Nephron progenitor cell (in vitro differentiated cells): Measurements from ENCODE around the gene LDAH.

Source experiments
- DNase-seq: peaks from one replicate; pipeline ENCODE4 v3.0.0; 2021
- H3K27ac Mint-ChIP-seq: 2 replicates; pipeline ENCODE4 v1.8.0; 2021; ENCODE audit warnings: mild to moderate bottlenecking, moderate library complexity, mixed read lengths
- H3K27me3 Mint-ChIP-seq: 2 replicates; pipeline ENCODE4 v1.8.0; 2021; ENCODE audit warnings: mild to moderate bottlenecking, low read depth, mixed read lengths; ENCODE audit not compliant: poor library complexity
- H3K36me3 Mint-ChIP-seq: 2 replicates; pipeline ENCODE4 v1.8.0; 2021; ENCODE audit warnings: low read depth, mixed read lengths
- H3K4me1 Mint-ChIP-seq: 2 replicates; pipeline ENCODE4 v1.8.0; 2021; ENCODE audit warnings: mixed read lengths
- H3K4me3 Mint-ChIP-seq: 2 replicates; pipeline ENCODE4 v1.8.0; 2021; ENCODE audit warnings: mild to moderate bottlenecking, moderate library complexity, mixed read lengths
- H3K9me3 Mint-ChIP-seq: 2 replicates; pipeline ENCODE4 v1.8.0; 2021; ENCODE audit warnings: mild to moderate bottlenecking, moderate library complexity, mixed read lengths
- TF ChIP-seq, protein P1 (sequence below): fragments of 200-600 bp; sonication (generic); IDR thresholded peaks from 2 replicates; pipeline ENCODE4 v1.5.0; 2021; ENCODE audit warnings: antibody characterized with exemption

LDAH gene

DNA sequence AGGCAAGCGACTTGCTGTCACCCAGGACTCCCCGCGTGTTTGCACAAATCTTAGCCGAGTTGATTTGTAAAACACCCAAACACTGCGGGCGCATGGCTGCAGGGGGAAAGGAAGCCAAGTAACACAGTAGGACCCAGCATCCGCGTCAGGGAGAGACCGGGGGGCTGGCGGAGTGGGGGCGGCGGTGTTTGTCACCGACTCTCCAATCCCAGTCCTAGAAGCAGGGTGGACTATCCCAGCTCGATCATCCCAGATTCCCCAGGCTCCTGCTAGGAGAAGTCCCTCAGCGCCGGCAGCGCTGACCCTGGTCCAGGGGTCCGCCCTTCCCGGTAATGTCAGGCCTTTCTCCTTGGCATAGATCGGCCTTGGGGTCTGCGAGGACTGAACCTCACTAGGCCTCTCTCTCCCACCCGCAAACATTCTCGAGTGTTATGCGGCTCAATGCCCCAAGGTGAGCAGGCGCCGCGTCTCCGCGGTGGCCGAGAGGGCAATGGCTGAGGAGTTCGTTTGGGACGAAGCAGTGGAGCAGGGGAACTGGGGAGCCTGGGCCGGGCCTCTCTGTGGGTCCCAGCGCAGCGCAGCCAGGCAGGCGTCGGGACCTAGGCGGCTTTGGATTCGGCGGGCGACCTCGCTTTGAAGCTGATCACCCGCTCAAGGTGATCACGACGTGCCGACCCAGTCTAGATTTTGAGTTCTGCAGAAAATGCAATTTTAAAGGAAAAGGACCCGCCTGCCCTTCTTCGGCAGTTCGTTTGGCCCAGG, 157.5 kb downstream of the LDAH start:
- Mint-ChIP-seq H3K4me3 (peak overlapping the region; percentile 68), H3K36me3 (no peaks in the 10 kb centered on the region), H3K9me3 (no peaks in the 10 kb centered on the region), H3K27me3 (peaks cover 96% of the 10 kb centered on the region), H3K27ac (no peak overlapping the region), H3K4me1 (peaks cover 20% of the 10 kb centered on the region)
- DNase-seq: peak; percentile 35
- TF ChIP-seq, protein P1, sequence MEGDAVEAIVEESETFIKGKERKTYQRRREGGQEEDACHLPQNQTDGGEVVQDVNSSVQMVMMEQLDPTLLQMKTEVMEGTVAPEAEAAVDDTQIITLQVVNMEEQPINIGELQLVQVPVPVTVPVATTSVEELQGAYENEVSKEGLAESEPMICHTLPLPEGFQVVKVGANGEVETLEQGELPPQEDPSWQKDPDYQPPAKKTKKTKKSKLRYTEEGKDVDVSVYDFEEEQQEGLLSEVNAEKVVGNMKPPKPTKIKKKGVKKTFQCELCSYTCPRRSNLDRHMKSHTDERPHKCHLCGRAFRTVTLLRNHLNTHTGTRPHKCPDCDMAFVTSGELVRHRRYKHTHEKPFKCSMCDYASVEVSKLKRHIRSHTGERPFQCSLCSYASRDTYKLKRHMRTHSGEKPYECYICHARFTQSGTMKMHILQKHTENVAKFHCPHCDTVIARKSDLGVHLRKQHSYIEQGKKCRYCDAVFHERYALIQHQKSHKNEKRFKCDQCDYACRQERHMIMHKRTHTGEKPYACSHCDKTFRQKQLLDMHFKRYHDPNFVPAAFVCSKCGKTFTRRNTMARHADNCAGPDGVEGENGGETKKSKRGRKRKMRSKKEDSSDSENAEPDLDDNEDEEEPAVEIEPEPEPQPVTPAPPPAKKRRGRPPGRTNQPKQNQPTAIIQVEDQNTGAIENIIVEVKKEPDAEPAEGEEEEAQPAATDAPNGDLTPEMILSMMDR: no peak

DNA sequence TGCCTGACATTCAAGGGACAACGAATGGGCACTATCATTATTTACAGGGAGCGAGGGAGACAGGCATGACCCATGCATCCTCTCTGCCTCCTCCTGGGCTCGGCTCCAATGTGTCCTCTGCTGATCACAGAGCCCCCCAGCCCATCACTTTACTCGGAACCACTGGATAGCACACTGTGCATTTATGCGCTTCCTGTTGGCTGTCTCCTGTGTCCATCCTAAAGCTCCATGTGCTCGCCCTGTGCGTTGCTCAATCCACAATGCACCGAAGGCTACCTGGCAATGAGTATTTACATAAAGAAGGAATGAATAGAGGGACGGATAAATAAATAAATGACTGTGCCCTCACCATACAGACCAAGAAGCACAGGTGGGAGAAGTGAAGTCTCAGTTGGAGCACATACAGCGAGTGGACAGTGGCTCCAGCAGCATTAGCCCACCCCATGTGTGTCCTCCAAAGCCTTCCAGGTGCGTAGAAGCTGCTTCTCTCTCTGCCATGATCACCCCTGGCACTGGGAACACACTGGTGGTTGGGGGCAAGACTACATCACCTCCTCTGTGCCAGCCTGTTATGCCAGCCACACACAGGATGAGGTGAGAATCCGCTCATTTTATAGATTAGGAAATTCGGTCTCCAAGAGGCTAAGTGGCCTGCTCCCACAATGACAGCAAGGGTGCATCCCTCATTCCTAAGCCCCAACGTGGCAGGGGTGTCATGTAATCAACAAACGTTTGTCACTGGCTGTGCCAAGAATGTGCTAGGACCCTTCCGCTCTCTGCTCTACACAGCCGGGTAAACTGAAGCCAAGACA, 158.3 kb downstream of the LDAH start:
- Mint-ChIP-seq H3K36me3 (no peaks in the 10 kb centered on the region), H3K4me3 (peak overlapping the region; percentile 31), H3K4me1 (peaks cover 17% of the 10 kb centered on the region), H3K27me3 (peaks cover 96% of the 10 kb centered on the region), H3K27ac (no peak overlapping the region), H3K9me3 (no peaks in the 10 kb centered on the region)
- no peak for DNase-seq
- TF ChIP-seq, protein P1: no peak

DNA sequence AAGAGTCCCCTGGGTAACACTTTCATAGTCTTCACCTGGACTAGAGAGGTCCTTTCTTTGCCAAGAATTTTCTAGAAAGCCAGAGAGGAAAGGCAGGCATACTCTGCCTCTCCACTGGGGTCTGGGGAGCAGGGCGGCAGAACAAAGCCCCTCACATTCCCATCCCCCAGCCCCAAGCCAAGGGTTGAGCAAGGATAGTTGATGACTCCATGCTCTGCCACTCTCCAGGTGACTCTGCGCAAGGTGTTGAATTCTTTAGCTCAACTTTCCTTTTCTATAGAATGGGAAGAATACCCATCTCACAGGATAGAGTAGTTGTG, 158.9 kb downstream of the LDAH start:
- Mint-ChIP-seq H3K4me1 (peaks cover 14% of the 10 kb centered on the region), H3K27me3 (peaks cover 96% of the 10 kb centered on the region), H3K36me3 (no peaks in the 10 kb centered on the region), H3K4me3 (no peak overlapping the region), H3K27ac (no peak overlapping the region), H3K9me3 (no peaks in the 10 kb centered on the region)
- no peak for DNase-seq
- TF ChIP-seq, protein P1: no peak

DNA sequence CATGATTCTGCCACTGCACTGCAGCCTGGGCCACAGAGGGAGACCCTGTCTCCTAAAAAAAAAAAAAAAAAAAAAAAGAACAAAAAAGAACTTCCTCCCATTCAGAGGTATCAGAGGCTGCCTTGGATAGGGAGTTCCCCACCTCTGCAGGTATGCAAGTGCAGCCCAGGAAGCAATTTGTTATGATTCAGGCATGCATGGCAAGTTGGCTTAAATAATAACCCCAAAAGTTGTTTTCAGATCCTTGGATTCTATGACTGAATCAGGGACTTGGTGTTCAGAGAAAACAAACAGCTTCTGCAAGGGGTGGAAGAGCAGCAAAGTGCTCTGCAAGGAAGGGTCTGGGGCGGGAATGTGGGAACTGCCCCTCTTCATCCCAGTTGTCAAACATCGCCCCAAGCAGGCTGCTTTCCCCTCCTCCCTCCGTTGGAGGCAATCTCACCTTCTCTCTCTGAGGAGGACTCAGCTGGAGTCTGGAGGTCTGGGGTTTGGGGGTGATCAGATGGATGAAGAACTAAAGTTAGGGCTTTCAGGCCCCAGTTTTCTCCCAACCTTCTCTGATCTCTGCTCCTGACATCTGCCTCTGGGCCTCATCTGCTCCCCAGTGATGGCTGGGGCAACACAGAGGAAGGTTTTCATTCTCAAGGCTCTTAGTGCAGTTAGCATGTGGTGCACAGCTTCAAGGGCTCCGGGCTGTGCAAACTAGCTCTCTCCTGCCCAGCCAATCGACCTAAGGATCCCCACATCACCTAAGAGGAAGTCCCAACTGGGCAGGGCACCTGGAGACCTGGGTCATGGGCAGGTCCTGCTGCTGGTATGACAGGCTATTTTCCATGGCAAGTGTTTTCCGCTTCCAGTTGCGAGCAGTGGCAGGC, 159.5 kb downstream of the LDAH start:
- TF ChIP-seq, protein P1: no peak
- no peak for DNase-seq
- H3K4me1 Mint-ChIP-seq: peaks cover 14% of the 10 kb centered on the region
- no peak overlapping the region for H3K4me3 Mint-ChIP-seq
- H3K36me3 Mint-ChIP-seq: no peaks in the 10 kb centered on the region
- no peaks in the 10 kb centered on the region for H3K9me3 Mint-ChIP-seq
- peaks cover 96% of the 10 kb centered on the region for H3K27me3 Mint-ChIP-seq
- no peak overlapping the region for H3K27ac Mint-ChIP-seq

DNA sequence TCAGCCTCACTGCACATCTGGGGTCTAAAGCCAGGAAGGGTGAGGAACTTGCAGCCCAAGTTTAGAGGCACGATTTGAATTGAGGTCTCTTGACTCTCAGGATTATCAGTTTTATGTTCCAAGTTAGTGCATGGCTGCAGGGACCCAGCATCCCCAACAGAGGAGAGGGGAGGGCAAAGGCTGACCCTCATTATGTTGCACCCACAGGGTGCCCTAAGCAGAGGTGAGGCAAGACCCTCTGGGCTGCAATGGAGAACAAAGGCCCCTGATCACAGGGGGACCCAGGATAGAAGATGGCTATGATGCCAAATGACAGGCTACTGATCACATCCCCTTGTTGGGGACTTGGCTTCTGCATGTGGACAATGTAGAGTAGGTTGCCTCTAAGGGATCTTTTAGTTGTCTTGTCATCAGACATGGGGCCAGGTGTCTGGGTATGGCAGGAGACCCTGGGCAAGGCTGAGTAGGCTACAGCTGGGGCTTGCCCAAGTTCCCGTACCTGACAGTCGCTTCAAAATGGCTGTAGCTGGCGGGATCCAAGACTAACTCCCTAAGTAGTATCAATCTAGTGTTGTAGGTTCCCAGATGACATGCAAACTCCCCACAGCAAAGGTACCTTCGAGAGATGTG, 160.5 kb downstream of the LDAH start:
- TF ChIP-seq, protein P1: no peak
- Mint-ChIP-seq H3K4me3 (no peak overlapping the region), H3K4me1 (peaks cover 14% of the 10 kb centered on the region), H3K27me3 (peaks cover 93% of the 10 kb centered on the region), H3K27ac (no peak overlapping the region), H3K9me3 (no peaks in the 10 kb centered on the region), H3K36me3 (no peaks in the 10 kb centered on the region)
- DNase-seq: no peak
